Activated CD4-positive, CD25-positive, alpha-beta regulatory T cell (primary cell): ENCODE results near the gene POPDC3.
"Not testable (repeated sequence)": the region's sequence is repeated elsewhere in the genome, so short reads cannot be mapped to it uniquely, and the experiment has no call there.

Experiments used
- DNase-seq, 4 experiments: peaks; one replicate each; lab custom pipeline; 2025; lab: John Stamatoyannopoulos, UW

Gene POPDC3

DNA sequence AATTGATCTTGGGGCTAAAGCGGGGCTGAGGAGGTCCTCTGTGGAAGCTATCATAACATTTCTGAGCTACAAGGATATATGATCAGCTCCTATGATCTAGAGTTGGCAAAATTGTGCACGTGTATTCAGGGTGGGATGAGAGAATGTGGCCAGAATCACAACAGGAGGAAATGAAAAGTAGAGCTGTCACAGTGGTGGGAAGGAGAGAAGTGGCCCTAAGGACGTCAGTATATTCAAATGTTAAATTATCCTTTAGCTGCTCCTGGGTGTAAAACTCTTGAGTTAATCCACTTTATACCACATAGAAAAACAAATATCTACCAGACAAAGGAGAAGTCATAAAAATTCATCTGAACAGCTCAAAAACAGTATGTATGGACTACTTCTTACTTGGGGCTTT, 14.8 kb upstream of the POPDC3 start:
- DNase-seq: no peak

DNA sequence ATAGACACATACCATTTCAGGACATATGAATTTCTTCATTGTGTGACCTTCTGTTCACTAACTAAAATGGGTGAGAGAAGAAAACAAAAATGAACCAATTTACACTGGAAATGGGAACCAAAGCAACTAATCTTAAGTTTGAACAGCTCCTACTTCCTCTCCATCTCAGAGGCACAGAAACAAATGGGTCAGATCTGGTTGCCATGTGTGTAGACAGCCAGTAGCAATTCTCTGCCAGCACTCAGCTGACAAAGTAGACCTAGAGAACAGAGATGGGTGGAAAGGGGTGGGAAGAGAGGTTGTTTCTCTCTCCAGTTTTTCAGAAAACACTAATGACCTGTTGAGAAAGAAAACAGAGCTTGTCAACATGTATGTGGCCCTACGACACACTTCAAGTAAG, 14.3 kb upstream of the POPDC3 start:
- DNase-seq: no peak

DNA sequence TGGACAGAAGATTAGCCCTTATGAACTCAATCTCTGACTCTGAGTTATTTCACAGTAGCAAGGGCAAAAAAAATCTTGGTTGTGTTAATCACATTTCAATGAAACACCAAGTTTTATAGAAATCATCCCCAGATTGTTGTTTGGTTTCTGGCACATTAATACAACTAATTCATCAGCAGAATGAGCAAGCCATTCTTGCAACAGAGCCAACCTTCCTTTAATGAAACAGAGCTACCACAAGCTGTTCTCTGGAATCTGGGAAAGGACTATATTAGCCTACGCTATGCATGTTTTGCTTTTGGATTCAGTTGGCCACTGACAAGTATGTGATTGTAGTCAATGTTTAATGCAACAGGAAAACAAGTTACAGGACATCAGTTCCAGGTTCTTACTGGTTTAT, 13.8 kb upstream of the POPDC3 start:
- DNase-seq: no peak

DNA sequence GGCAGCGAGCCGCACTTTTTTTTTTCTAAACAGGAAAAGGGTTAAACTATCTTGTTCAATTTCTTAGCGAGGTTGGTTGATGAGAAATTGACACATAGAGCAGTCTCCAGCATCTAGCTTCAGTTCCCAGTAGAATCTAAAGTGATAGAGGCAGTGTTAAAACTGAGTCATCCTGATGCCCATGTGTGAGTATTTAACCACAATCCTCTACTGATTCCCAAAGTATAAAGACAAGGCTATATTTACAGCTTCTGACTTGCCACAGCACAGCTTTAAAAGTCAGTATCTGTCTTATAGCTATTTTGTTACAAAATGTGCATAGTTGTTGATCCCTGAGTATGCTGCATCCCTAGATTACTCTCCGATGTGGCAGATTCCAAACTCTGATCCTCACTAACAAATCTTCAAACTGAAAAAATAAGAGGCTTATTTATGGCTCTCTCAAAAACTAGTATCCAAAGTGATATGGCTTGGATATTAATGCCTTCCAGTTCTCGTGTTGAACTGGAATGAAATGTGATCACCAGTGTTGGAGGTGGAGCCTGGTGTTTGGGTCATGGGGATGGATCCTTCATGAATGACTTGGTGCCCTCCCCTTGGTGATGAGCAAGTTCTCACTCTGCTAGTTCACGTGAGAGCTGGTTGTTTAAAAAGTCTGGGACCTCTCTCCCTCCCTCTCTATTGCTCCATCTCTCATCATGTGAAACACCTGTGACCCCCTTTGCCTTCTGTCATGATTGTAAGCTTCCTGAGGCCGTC, 13.1 kb upstream of the POPDC3 start:
- no peak for DNase-seq

DNA sequence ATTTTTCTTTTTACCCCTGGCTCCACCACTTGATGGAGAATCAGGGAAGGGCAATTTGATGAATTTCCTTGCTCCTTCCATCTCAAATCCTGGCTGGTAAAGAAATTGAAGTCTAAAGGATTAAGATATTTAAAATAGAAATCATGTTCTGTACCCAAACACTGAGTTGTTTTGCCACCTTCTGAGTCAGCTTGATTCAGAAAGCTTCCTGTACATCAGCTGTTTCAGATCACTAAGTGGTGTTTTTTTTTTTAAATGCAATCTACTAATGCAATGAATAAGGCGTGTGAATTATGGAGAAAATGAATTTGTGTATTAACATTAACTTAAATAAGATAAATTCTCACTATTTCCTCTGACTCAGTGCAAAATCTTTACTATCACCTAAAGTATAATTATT, 11.5 kb upstream of the POPDC3 start:
- no peak for DNase-seq

DNA sequence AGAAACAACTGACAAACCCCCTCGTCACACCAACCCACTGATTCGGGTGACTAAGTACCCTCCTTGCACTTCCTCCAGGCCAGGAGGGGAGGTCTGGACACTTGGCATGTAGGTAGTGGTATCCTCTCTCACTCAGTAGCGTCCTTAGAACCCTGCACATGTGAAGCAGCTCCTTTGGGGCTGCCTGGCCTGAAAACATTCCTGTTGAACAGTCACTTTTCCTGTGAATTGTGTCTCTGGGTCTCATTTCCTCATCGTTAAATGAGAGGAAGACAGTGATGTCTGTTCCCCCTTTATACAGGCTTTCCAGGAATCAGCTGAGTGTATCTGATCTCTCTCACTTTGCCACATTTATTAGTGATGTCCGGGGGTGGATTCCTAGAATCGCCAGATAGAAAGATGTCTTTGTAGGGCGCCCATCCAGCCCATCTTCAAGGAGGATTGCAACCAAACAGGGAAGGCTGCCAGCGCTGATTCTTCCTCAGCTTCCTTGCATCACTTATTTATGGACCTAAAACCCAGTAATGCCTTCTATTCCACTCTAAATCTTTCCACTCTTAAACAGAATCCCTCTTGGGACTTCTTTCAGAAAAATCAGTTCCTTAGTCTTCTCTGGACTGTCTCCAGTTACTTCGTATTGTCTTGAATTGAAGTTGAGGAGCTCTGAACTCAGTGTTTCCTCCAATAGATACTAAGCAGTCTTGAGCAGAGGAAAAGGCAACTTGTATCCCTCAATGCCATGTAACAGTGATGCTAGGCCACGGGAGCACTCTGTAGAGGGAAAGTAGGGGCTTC, 9.4 kb upstream of the POPDC3 start:
- DNase-seq: no peak

DNA sequence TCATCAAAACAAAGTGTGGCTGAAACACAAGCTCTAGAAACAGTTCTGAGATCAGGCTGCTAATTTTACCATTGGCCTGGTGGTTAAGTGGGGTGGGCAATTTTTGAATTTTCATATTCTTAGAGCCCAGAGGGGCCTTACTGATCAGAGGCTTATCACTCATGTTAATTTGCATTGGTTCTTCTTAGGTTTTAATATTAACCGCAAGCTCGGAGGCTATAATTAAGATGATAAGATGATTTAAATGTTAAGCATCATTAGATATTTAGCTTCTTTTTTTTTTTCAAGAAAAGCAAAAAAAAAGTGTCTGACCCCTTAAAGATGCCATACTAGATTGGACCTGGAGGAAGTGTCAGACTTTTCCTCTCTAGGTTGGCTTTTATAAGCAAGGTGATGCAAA, 8.4 kb upstream of the POPDC3 start:
- DNase-seq: no peak

DNA sequence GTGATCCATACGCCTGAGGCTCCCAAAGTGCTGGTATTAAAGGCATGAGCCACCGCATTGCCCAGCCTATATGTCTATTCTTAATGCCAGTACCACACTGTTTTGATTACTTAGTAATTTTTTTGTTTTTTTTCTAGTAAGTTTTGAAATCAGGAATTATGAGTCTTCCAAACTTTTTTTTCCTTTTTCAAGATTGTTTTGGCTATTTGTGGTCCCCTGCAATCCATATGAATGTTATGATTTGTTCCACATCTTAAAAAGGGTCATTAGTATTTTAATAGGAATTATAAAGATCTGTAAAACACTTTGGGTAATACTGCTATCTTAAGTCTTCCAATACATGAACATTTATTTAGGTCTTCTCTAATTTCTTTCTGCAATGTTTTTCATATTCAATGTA, 6.8 kb upstream of the POPDC3 start:
- DNase-seq: no peak

DNA sequence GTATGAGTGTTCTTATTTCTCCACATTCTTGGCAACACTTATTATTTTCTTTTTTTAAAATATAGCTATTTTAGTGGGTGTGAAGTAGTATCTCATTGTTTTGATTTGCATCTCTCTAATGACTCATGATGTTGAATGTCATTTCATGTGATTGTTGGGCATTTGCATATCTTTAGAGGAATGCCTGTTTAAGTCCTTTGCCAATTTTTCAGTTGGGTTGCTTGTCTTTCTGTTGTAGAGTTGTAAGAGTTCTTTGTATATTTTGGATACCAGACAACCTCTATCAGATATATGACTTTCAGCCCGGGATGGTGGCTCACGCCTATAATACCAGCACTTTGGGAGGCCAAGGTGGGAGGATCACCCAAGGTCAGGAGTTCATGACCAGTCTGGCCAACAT, 5.1 kb upstream of the POPDC3 start:
- DNase-seq: no peak

DNA sequence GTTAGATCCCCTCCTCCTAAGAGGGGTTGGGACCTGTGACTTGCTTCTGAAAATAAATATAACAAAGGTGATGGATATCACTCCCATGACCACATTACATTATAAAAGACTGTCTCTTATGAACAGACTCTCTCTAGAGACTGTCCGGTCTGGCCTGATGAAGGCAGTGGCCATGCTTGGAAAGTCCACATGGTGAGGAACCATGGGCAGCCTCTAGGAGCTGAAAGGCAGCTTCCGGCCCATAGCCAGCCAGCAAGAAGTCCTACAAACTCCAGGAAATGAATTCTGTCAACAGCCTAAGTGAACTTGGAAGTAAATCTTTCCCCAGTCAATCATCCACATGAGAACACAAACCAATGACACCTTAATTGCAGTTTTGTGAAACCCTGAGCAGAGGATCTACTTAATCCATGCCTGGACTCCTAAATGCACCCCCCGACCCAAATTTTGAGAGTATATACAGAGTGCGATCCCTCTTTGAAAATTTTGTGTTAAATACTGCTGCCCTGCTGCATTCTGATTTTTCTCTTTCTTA, 2.2 kb upstream of the POPDC3 start:
- DNase-seq: no peak

DNA sequence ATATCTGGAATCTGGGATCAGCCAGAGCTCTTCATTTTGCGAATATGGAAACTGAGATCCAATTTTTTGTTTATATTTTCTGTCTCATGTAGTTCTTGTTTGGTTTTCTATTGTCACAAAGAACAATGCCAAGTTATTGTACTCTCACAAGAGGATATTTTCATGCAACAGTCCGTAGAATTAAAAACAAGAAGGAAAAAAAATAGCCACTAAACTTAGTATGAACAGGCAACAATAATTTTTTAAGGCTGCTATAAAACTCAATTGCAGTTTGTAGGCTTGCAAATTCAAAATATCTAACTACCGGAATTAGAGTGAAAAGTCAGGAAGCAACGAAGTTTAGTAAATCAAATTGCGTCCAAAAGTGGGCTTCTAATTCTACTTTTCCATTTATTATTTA, 1.2 kb downstream of the POPDC3 start:
- no peak for DNase-seq

DNA sequence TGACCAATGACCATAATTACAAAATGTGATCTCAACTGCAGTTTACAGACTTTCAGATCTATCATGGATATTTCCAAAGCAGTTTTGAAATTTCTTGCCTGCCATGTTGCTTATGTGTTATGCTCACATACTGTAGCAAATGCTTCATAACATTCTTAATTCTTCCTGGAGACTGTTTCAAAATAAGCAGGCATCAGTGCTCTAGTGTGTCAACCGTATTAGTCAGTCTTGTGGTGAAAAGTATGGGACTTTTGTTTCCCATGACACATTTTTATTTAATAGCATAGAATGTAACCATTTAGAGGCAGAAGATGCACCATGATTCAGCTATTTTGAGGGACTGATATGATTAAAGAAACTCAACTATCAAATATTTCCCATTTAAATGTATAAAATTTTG, 1.7 kb downstream of the POPDC3 start:
- no peak for DNase-seq

DNA sequence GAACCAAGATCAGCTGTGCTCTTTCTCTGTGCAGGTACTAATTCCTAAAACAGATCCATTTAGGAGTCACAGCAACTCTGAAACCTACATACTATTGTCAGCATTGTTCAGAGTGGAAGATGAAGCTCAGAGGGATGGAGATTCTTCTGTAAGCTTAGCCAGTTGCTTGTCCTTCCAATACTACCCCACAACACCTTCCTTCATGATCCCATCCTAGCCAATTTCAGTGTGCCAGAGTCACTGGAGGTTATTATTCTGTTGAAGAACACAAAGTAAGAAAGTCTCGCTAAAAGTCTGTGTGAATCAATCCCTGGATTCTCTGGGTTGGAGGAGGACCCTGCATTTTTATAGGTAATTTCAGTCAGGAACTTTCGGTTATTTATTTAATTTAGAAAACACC, 2.3 kb downstream of the POPDC3 start:
- DNase-seq: no peak

DNA sequence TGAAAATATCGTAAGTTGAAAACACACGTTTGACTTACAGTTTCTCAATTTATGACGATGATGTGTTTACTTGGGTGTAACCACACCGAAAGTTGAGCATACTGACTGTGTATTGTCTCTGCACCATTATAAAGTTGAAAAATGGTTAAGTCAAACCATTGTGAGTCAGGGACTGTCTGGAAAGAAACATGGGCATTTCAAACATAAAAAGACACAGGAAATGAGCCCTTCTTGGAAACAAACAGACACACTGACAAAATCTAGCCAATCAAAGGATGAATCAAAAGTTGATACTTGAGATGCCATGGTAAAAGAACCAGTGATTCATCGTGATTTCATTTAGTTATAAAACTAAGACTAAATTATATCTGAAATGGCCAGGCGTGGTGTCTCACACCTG, 5.3 kb downstream of the POPDC3 start:
- DNase-seq: no peak

DNA sequence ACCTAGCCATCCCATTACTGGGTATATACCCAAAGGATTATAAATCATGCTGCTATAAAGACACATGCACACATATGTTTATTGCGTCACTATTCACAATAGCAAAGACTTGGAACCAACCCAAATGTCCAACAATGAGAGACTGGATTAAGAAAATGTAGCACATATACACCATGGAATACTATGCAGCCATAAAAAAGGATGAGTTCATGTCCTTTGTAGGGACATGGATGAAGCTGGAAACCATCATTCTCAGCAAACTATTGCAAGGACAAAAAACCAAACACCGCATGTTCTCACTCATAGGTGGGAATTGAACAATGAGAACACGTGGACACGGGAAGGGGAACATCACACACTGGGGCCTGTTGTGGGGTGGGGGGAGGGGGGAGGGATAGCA, 7.3 kb downstream of the POPDC3 start:
- DNase-seq: not testable (repeated sequence)

DNA sequence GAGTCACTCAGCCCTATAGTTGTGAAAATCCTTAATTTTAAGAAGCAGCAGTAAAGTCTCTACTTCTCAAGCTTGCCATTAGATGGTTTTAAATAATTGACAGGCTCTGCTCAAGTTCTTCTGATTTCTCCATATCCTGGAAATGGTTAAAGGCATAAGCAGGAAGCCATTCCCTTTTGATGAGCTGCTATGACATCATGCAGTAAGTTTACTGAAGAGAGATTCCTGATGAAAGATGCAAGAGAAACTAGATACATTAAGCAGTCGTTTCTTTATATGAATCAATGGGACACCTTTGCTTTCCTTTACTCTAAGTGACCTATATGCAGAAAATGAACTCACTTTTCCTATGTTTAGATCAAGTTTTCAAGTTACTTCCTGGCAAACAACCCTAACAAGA, 9.8 kb downstream of the POPDC3 start:
- no peak for DNase-seq

DNA sequence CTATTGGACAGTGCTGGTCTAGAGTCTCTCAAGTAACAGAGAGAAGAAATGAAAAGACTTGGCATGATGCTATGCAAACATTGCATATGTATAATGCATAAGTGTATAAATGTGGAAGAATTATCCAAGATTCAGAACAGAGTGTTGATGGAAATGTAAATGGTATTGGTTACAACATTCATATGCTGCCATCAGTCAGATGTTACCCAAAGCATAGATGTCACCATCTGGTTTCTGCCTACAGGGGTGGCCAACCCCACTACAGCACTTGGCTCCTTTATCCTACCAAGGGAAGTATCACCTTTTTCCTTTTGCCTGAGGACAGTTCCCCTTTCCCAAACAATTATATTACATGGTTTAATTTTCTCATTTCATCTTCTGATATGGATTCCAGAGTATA, 11.9 kb downstream of the POPDC3 start:
- DNase-seq: no peak

DNA sequence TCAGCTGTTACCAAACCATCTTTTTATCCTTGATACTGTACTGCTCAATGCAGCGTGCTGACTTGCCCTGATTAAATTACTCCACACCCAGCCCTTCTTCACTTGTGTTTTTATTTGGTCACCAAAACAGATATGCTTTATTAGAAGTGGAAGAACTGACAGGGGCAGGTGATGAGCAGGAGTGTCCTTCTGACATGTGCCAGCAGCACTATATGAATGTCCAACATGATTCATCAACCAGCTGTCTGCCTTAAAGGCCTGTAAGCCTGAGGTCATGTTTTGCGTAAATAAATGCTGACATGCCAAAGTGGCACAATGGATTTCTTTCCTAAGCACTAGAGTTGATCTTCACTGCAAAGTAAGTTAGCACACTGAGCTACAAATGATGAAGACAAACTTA, 15.4 kb downstream of the POPDC3 start:
- DNase-seq: no peak

DNA sequence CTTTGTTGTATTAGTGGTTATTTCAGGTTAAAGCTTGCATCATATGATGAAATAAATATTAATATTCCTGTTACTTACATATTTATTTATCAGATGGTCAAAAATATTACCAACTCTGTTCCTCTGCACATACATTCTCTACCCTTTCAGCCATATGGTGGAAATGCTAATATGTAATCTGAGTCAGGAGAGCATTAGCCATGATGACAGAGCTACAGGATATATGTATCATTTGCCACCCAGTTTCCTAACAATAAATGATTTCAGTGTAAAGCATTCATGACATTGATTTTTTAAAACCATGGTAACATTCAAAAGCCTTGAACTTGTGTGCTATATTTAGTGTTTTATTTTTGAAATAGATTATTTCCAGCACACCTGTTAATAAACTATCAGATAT, 16.6 kb downstream of the POPDC3 start:
- no peak for DNase-seq

DNA sequence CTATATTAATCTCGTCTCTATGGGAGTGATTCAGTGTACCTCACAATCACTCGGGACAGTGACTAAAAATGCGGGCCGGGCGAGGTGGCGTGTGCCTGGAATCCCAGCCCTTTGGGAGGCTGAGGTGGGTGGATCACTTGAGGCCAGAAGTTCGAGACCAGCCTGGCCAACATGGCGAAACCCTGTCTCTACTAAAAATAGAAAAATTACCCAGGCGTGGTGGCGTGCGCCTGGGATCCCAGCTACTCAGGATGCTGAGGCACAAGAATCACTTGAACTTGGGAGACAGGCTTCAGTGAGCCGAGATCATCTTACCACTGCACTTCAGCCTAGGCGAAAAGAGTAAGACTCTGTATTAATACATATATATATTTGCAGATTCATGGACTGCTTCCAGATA, 17.4 kb downstream of the POPDC3 start:
- no peak for DNase-seq

DNA sequence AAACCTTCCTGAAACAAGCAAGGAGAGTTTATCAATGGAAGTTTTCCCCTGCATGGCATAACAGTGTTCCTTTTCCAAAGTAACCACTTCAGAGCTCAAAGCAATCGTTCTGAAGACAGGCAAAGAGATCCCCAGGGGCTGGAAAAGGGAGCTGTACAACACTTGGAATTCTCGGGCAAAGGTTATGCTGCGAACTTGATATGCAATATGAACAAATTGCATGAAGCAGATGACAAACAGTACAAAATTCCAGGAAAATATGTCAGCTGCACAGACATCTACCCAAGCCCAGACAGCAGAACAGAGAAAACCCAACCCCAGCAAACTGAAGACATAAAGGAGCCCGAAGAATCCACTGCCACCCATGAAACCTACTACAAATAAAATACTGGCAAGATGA, 18.4 kb downstream of the POPDC3 start:
- no peak for DNase-seq

DNA sequence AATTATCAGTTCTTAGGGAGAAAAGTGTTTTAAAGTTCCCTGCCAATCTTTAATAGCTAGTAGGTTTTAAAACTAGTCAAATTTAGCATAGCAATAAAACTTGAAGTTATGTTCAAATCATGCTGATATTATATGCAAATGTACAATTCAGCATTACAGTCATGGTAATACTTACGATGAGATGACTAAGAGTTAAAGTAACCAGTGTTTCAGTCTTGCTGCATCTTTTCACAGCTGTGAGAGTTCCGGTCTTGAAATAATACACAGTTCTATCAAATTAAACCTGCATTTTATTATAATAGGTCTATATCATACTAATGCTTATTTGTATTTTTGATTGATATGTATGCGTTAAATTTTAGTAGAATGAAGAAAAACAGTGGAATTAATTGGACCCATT, 26.1 kb downstream of the POPDC3 start:
- no peak for DNase-seq

DNA sequence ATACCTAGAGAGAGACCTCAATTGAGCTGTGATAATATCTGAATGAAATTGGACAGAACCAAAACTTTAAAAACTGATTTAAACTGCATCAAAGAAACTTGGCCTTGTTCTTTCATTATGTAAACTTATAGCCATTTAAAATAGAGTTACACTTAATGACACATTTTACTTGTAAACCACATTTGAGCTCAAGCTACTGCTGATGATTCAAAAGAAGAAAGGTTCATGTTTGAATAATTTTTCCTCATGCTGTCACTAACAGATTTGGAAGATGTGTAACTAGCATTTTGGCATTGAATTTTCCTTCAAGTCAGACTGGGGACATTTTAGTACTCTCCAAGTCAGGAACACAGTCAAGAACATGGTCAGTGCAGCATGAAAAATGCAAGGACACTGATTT, 26.9 kb downstream of the POPDC3 start:
- no peak for DNase-seq

DNA sequence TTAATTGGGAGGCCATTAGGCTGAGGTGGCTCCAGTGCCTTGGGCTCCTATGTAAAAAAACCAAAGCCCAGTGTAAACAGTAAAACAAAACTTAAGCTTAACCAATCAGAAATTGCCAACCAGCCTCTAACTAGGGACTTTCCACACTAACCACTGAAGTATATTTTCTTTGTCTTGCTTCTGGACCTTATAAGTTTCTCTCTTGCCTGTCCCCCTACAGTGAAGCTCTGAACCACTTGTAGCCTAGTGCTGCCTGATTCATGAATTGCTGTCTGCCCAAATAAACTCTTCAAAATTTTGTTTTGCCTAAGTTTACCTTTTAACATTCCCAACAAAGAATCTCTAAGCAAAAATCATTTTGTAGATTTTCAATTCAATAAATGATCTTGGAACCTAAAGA, 28.2 kb downstream of the POPDC3 start:
- no peak for DNase-seq
